MM.1S (cell line): ENCODE data around the gene C6orf163.

Experiments used
- EZH2 ChIP-seq: fragments of 300-600 bp; sonication (generic); optimal IDR thresholded peaks from 2 replicates; pipeline ENCODE3; 2017; ENCODE audit warnings: low read depth, mild to moderate bottlenecking, antibody characterized with exemption, low read length, mixed read lengths
- EZH2phosphoT487 ChIP-seq: fragments of 300-600 bp; sonication (generic); IDR thresholded peaks from 2 replicates; pipeline ENCODE4 v1.6.1; 2018; ENCODE audit warnings: antibody characterized with exemption, low read length
- TF ChIP-seq, protein P1 (sequence below): fragments of 300-600 bp; sonication (generic); IDR thresholded peaks from 2 replicates; pipeline ENCODE4 v1.5.1; 2016; ENCODE audit warnings: antibody characterized with exemption, low read length, mixed read lengths

DNA sequence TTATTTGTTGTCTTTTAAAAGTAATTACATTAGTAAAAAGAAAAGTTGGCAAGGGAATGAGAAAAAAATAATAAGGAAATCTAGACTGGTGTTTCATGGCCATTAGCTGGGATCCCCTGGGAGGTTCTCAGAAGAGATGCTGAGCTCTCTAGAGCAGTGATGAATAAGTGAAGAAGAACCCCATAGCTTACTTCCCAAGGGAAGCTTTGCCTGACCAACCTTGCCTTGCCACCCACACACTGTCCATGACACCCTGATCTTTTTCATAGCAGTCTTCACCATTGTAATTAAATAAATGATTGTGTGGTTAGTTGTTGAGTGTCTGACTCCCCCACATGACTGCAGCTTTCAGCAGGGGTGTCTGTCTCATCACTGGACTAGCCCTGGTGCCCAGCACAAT, 5.9 kb downstream of the C6orf163 start:
- TF ChIP-seq, protein P1, sequence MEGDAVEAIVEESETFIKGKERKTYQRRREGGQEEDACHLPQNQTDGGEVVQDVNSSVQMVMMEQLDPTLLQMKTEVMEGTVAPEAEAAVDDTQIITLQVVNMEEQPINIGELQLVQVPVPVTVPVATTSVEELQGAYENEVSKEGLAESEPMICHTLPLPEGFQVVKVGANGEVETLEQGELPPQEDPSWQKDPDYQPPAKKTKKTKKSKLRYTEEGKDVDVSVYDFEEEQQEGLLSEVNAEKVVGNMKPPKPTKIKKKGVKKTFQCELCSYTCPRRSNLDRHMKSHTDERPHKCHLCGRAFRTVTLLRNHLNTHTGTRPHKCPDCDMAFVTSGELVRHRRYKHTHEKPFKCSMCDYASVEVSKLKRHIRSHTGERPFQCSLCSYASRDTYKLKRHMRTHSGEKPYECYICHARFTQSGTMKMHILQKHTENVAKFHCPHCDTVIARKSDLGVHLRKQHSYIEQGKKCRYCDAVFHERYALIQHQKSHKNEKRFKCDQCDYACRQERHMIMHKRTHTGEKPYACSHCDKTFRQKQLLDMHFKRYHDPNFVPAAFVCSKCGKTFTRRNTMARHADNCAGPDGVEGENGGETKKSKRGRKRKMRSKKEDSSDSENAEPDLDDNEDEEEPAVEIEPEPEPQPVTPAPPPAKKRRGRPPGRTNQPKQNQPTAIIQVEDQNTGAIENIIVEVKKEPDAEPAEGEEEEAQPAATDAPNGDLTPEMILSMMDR: no peak
- TF ChIP-seq EZH2phosphoT487 (no peak), EZH2 (no peak)
